T1000 (cell line): Measurements from ENCODE around the gene BTBD6.

ENCODE experiments used
- DNase-seq: peaks from one replicate; lab custom pipeline; 2025; ENCODE audit warnings: mixed read lengths; lab: John Stamatoyannopoulos, UW

Gene BTBD6

DNA sequence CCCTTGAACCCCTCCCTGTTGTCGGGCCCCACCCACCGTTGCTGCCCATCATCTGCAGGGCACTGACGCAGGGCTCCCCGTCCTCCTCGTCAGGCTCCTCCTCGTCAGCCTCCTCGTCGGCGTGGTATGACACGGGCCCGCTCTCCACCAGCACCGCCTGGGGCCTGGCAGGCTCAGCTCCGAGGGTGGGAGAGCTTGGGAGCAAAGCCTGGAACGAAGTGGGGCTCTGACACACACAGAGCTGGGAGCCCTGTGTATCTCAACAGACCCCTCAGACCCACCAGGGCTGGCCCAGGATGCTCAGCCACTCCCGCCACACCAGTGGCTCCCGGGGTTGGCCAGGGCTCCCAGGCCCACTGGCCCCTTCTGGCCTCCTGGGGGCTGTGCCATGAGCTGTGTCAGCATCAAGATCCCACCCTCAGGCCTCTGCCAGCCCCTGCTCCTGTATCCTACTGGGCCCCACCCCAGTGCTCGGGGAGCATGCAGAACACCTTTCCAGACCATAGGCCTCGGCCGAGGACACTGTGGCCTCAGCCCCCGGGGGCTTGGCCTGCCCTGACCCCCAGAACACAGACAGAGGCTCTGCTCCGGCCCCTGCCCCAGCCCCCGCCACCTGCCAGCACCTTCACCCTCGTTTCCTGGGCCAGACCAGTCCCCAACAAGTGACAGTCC, 37.1 kb upstream of the BTBD6 start:
- no peak for DNase-seq

DNA sequence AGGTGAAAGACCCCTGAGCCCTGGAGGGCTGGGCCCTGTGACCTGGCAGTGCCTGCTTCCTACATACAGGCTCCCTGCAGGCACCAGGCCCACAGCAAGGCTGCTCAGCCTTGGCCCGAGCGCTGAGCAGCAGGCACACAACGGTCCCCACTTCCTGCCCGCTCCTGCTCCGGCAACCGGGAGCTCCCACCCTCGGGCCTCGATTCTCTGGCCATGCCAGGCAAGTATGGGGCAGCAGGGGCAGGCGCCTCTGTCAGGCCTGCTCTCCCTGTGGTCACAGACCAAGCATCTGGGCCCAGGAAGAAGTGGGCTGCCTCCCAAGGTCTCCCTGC, 36.6 kb upstream of the BTBD6 start:
- DNase-seq: no peak

DNA sequence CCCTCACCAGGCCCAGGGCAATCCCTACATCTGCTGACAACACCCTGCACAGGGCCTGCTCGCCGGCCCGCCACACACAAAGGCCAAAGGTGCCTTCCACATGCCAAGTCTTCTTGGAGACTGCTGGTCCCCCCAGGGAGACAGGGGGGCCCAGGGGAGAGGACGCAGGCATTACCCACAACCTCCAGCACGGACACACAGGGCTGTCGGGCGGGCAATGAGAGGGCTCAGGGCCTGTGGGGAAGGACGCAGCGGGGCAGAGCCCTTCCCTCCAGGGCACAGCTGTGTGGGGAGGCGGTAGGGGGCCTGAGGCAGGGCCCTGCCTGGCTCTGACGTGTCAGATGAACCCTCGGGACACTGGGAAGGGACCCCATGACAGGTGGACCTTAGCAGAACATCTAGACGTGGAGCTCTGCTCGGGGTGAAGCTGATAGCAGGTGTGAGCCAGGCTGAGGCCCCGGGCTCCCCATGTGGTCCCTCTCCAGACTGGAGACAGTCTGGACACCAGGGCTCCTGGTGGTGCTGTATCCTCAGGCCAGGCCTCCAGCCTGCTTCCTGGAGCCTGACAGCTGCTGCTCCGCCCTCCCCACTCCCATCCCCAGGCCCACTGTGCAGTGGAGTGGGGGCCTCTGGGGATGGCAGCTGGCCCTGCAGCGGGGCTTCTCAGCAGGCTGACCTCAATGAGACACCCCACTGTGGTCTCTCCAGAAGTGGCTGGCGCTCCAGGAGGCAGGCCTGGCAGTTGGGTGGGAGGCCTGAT, 35.6 kb upstream of the BTBD6 start:
- DNase-seq: no peak

DNA sequence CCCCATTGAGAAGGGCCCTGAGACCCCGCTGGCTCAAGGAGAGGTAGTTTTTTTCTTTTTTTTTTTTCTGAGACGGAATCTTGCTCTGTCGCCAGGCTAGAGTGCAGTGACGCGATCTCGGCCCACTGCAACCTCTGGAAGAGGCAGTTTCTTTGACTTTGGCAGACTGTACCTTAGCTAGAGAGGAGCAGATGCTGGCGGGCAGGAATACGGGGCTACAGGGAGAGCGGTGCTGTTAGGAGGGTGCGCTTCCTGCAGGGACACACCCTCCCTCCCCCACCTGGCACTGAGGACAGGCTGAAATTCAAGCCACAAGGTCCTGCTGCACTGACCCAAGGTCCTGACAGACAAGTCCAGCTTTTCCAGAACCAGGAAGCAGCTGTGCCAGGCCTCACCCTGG, 35.0 kb upstream of the BTBD6 start:
- DNase-seq: no peak

DNA sequence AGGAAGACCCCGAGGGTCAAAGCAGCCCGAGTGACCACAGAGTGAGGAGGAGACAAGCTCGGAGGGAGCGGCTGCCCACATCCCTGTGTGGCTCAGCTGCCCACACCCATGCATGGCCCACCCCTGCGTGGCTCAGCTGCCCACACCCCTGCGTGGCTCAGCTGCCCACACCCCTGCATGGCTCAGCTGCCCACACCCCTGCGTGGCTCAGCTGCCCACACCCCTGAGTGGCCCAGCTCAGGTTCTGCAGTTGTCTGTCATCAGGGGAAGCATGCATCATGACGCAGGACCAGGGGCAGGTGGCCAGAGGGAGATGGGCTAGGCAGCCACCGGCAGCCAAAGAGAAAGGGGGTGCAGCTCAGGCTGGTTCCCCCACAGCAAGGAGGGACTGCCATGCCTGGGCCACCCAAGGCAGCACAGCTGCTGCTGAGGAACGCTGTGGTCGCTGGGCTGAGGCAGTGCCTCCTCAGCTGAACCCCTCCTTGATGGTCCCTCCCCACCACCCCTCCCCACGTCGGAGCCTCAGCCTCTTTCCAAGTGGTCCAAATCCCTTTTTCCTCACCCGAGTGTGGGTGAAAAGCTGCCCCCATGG, 33.9 kb upstream of the BTBD6 start:
- DNase-seq: no peak

DNA sequence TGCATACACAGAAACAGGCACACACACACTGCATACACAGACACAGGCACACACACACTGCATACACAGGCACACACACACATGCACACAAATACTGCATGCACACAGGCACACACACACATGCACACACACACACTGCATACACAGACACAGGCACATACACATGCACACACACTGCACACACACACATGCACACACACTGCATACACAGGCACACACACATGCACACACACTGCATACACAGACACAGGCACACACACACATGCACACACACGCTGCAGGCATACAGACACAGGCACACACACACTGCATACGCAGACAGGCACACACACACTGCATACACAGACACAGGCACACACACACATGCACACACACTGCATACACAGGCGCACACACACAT, 32.7 kb upstream of the BTBD6 start:
- DNase-seq: no peak

DNA sequence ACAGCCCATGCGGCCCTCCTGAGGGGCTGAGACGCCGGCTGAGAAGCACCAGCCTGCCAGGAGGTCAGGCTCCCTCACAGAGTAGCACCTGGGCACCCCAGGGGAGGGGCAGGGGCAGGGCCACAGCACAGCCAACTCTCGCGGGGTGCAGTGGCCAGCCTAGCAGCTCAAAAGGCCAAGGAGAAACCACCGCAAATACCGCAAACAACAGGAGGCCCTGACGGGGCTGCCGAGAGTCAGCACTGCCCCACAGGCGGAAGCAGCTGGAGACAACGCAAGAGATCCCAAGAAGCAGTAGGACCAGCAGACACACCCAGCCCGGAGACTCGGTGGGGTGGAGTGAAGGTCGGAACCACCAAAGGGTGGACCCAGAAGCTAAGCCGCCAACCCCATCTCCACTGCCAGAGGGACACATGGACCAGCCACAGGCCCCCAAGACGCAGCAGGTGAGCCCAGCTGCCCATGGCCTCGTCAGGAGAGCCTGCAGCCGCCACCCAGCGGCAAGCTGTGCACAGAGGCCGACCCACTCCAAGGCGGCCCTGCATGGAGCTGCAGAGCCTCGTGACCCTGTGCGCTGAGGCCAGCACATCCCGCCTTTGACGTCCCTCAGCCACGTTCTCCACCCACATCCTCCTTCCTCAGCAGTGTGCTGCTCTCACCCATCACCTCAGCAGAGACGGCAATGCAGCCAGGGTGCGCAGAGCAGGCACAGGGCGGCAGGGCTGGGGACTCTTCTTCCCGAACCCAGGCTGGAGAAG, 31.7 kb upstream of the BTBD6 start:
- no peak for DNase-seq

DNA sequence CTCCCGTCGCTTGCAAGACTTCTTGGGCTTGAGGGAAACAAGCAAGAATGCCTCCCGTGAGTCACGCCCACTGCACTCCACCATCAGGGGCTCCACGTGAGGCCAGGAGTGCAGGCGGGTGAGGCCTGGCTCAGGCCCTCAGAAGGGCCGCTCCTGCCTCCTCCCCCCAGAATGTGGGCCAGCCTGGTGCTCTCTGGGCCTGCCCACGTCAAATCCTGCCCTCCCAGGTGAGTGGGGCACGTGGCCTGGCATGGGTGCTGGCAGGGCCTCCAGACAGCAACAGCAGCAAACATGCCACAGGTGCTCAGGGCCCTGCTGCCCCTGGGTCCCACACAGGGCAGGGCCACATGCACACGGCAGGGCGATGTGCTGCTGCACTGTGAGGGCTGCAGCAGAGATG, 30.6 kb upstream of the BTBD6 start:
- no peak for DNase-seq

DNA sequence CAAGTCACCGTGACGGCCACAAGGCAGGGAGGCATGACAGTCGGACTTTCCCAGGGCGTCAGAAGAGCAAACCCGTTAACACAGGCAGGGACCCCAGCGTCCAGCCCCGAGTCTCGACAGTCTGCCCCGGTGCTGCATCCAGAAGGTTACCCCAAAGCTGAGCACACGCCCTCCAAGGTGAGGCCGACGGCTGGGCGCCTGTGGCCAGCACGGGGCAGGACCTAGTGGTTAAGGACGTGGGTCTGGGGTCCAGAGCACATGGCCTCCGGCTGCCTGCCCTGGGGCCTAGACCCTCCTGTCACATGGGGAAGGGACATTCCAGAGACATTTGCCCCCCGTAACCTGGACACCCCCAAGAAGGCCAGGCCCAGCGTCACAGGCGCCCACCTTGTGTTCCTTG, 29.7 kb upstream of the BTBD6 start:
- no peak for DNase-seq

DNA sequence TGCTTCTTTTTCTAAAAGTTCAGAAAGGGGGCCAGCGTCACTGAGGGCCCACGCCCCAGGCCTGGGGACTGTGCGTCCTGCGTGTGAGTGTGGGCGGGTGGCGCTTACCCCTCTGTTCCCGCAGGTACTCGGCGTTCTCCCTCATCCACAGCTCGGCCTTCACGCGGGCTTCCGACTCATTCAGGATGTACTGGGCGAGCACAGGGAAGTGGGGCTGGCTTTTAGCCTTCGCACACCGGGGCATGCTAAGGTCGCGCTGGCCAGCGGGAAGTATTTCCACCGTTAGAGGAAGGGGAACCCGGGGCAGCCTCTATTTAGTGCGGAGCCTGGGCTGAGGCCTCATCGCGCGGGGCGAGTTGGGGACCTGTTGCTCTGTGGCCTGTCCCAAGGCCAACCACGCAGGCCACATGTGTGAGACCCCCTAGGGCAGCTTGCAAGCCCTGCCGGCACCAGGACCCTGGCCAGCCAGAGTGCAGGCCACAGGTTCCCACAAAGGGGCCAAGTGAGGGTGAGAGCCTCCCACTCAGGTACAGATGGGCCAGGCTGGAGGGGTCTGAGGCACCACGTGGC, 29.2 kb upstream of the BTBD6 start:
- DNase-seq: no peak

DNA sequence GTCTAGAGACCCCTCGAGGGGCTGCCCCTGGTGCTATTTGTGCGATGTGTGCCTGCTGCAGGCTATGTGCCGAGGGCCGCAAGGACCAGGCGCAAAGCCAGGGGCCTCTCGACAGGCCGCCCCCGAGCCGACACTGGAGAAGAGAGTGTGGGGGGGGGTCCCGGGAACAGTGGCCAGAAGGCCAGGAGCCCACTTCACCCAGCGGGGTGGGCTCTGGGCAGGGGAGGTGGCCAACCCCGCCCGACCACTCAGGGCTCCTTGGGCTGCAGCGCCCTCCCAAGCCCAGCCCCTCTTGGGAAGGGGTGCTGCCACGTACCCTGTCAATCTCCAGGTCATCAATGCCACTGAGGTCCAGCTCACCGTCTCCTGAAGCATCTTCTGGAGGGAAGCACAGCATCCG, 28.6 kb upstream of the BTBD6 start:
- no peak for DNase-seq

DNA sequence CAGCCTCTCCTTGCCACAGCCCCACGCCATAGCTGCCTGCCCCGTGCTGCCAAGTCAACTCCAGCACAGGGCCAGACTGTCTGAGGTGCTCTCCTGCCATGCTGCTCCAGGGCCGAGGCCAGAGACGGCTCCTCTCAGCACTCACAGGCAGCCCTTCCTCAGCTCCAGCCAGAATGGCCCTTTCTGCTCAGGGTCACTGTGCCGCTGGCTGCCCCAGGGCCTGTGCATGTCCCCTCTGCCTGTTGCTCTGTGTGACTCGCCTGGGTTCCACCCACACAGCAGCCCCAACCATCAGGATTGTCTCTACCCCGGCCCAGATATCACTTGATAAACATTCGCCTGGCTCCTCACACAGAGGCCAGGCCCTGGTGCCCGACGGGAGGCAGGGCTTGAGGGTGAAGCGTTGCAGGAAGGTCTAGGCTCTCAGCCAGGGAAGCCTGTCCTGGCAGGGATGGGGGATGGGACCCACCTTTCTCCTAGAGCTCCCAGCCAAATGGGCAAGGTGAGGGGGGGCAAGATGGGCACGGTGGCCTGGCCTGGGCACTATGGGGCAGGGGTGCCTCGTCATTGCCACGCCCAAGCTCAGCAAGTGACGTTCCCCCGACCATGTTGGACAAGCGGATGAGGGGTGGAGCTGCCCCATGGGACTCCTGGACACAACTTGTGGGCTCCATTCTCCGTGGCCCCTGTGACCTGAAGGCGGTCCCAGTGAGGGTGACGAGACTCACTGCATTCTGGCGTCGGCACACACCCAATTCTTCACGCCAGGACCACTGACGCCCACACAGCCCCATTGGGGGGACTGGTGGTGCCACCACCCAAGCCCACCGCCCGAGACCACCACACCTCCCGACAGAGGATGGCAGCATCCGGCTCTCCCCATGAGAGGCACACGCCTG, 27.4 kb upstream of the BTBD6 start:
- no peak for DNase-seq

DNA sequence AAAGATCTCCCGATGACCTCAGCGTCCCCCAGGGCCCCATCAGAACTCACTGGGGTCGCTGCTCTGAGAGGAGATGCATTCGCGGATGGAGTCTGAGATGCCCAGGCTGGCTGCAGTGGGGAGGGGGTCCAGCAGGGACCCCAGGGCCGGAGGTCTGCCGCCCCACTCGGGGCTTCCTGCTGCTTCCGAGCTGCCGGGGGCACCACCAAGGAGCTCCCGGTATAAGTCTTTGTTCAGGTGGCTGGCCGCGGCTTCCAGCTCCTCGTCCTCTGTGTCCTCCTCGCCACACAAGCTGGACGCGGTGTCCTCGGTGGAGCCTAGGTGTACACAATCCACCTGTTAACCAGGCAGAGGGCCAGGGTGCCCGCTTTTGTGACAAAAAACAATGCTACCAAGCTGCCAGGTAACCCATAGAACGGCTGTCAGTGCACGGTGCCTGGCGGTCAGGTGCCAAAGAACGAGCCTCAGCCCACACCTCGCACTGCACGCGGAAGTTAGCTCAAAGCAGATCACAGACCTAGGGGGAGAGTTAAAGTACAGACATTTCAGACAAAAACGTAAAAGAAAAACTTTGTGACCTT, 26.6 kb upstream of the BTBD6 start:
- no peak for DNase-seq

DNA sequence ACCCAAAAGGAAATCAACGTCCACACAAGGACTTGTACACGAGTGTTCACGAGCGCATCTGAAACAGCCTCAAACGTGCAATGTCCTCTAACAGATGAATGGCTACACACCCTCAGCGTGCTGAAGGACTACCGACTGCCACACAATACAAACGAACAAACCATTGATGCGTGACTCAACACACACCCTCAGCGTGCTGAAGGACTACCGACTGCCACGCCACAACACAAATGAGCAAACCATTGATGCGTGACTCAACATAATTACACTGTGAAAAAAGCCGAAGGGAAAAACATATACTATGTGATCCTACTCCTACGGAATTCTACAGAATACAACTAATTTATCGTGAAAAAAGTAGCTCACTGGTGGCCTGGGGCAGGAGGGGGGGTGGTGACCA, 25.1 kb upstream of the BTBD6 start:
- no peak for DNase-seq

DNA sequence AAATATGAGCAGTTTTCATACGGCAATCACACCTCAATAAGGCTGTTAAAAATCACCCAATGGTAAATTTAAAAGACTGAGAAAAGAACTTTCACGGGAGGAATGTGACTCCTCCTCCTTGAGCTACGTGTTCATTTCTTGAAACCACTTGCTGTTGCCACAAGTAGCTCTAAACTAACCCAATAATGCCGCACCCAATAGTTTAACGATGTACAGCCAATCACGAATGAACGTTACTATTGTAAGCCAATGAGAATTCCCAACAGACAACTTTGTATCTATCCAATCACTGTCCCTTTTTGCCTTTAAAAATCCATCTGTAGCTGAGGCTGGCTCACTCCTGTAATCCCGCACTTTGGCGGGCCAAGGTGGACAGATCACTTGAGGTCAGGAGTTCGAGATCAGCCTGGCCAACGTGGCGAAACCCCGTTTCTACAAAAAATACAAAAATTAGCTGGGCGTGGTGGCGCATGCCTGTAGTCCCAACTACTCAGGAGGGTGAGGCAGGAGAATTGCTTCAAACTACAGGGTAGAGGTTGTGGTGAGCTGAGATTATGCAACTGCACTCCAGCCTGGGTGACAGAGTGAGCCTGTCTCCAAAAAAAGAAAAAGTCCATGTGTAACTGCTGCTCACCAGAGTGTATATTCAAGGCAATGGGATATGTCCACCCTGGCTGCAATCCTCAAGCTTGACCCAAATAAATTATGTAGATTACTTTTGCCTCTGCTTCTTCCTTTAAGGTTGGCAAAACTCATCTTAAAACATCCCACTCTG, 24.4 kb upstream of the BTBD6 start:
- no peak for DNase-seq

DNA sequence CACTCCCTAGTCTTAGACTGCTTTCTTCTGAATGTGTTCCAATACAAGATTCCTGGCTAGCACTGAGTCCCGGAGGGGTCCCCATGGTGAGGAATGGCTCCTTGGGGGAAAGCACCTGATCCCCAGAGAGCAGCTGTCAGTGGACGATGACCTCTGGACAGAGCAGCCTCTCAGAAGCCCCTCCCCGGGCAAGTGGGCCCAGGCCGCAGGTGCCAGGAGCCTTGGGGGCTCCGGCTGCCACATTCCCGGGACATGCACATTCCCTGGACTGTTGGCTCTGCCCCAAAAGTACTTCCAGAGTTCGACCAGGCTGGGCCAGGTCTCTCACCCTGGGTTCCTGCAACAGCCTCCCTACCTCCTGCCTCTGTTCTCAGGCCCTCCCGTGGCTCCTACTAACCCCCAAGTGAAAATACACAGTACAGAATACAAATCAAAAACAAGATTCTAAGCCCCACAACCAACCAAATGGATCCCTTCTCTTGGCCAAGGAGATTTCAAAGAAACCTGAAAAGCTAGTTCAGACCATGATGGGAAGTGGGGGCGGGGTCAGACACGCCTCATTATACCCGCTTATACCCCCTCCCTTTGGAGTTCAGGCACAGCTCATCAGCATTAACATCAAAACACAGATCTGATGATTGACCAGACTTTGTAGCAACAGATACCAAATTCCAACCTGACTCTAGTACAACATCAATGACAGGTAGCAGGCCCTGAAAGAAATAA, 23.3 kb upstream of the BTBD6 start:
- no peak for DNase-seq

DNA sequence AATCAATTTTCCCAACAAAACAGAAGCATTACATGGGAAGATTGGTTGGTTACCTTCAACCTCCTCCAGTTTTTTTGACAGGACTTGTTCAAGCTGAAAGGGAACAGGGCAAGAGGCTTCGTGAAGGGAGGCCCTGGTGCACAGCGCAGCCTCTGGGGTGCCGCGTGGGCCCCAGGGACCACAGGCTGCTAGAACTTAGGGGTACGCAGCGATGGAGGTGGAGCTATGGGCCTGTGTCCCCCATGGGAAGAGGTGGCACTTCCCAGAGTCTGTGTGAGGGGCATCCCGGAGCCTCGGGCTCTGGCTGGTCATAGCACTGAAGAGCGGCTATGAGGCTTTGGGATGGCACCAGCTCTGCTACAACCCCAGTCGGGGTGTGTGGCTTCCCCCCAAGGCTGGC, 22.1 kb upstream of the BTBD6 start:
- DNase-seq: no peak

DNA sequence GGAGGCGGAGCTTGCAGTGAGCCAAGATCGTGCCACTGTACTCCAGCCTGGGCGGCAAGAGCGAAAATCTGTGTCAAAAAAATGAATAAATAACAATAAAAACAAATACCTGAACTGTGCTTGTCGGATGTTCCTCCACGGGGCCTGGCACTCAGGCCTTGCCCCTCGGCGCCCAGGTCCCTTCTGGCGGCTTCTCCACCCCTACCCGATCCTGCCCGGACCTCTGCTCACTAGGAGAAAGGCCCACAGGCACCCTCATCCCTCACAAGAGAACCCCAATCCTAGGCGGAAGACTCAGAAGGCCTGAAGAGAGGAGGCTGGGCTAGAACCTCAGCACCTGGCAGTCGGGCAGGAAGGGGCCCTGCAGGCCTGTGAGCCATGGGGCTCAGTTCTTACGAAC, 21.0 kb upstream of the BTBD6 start:
- DNase-seq: no peak

DNA sequence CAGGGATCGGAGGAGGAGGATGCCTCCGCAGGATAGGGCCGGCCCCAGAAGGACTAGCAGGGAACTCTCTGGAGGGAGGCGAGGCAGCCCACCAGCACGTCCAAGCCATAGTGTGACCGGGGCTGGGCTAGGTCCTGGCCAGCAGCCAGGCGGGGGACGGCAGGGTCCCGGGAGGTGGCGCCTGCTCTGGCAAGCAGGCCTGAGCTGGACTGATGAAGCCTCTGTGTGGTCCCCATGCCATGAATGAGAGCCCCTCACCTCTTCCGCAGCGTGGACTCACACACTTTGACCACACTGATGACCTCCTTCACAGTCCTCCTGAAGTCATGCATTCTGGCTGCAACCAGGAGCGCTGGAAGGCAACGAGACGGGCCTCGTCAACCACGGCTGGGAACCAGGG, 19.8 kb upstream of the BTBD6 start:
- no peak for DNase-seq
